A549 (cell line): Measurements from ENCODE around the gene ITGAL. TPM values are rescaled to one million over a fixed set of nuclear protein-coding genes. Genes with fewer than 3 reads are reported as not detected.

ENCODE experiments used
- ATAC-seq, 2 experiments: fragments of 200-7000 bp in 1 of 2; fragments of >200 bp in 1 of 2; cut with Nextera tagmentation in 1 of 2; cut with Tn5 transposase in 1 of 2; 3 replicates each; pipeline versions ENCODE4 v1.8.0 to v1.9.1; 2018 to 2020; ENCODE audit warnings: mild to moderate bottlenecking in 1 of 2, moderate library complexity in 1 of 2
- CTCF ChIA-PET: fragments of 300-600 bp; sonication (Branson Sonifier 250); formaldehyde crosslinking; extraction: SDS; loops from one replicate; lab custom pipeline; 2021; ENCODE audit warnings: antibody characterized with exemption, inconsistent platforms; lab: Yijun Ruan, JAX
- POLR2A ChIA-PET: fragments of 350-600 bp; formaldehyde crosslinking; extraction: SDS; loops from one replicate; lab custom pipeline; 2021; ENCODE audit warnings: antibody characterized with exemption, inconsistent platforms; lab: Yijun Ruan, JAX
- DNase-seq, 2 experiments: peaks; one replicate each; pipeline versions ENCODE4 v3.0.0 to v3.0.0-alpha.2; 2011 to 2016; ENCODE audit warnings: low read depth in 1 of 2, low spot score in 1 of 2
- FAIRE-seq: peaks from 2 replicates; lab custom pipeline; 2011; peaks lifted over from hg19 to GRCh38; lab: Jason Lieb, UNC
- H3K27ac ChIP-seq, 2 experiments: fragments of >200 bp; sonication (Bioruptor Twin); formaldehyde crosslinking; 3 replicates each; pipeline ENCODE4 v1.5.1; 2016 to 2017
- H3K4me1 ChIP-seq: fragments of >200 bp; sonication (Bioruptor Twin); formaldehyde crosslinking; 3 replicates; pipeline ENCODE4 v1.6.1; 2016
- H3K4me2 ChIP-seq: fragments of >200 bp; sonication (Bioruptor Twin); formaldehyde crosslinking; 3 replicates; pipeline ENCODE4 v1.6.1; 2016
- H3K4me3 ChIP-seq: fragments of >200 bp; sonication (Bioruptor Twin); formaldehyde crosslinking; 3 replicates; pipeline ENCODE4 v1.5.1; 2016
- H3K9me3 ChIP-seq: fragments of >200 bp; sonication (Bioruptor Twin); formaldehyde crosslinking; 3 replicates; pipeline ENCODE4 v1.6.1; 2016
- BHLHE40 ChIP-seq: IDR thresholded peaks from 2 replicates; pipeline ENCODE4 v1.6.1; 2012; ENCODE audit warnings: low read depth, low read length, inconsistent platforms
- CHD2 ChIP-seq: fragments of 150-350 bp; IDR thresholded peaks from 2 replicates; pipeline ENCODE4 v1.6.1; 2014; ENCODE audit warnings: low read length; ENCODE audit not compliant: partially characterized antibody
- CHD4 ChIP-seq: fragments of 200-600 bp; sonication (generic); IDR thresholded peaks from 2 replicates; pipeline ENCODE4 v1.6.1; 2016; ENCODE audit warnings: antibody characterized with exemption, mild to moderate bottlenecking, borderline replicate concordance
- FOXS1 ChIP-seq: fragments of 250-450 bp; sonication (Bioruptor Pico); IDR thresholded peaks from 2 replicates; pipeline ENCODE4 v1.5.0; 2020; ENCODE audit warnings: mild to moderate bottlenecking, moderate library complexity
- JUN ChIP-seq, 2 experiments: fragments of >200 bp; sonication (Bioruptor Twin); formaldehyde crosslinking; IDR thresholded peaks; 2 replicates in 1 of 2; 3 replicates in 1 of 2; pipeline ENCODE4 v1.6.1; 2016 to 2017
- MAZ ChIP-seq: fragments of 150-350 bp; IDR thresholded peaks from 2 replicates; pipeline ENCODE4 v1.6.1; 2014; ENCODE audit warnings: antibody characterized with exemption, low read depth, low read length, borderline replicate concordance
- NFE2L2 ChIP-seq: fragments of 150-350 bp; conservative IDR thresholded peaks from 2 replicates; pipeline ENCODE4 v1.6.1; 2014; ENCODE audit warnings: low read length
- PHF8 ChIP-seq: fragments of 200-600 bp; sonication (generic); IDR thresholded peaks from 2 replicates; pipeline ENCODE4 v1.6.1; 2016; ENCODE audit warnings: low read depth, mild to moderate bottlenecking, antibody characterized with exemption, moderate library complexity, borderline replicate concordance
- POLR2A ChIP-seq: IDR thresholded peaks from 2 replicates; pipeline ENCODE4 v1.6.1; 2012; ENCODE audit warnings: mild to moderate bottlenecking, low read length
- RAD21 ChIP-seq, 2 experiments: fragments of >200 bp in 1 of 2; sonication (Bioruptor Twin) in 1 of 2; formaldehyde crosslinking in 1 of 2; IDR thresholded peaks in 1 of 2; conservative IDR thresholded peaks in 1 of 2; 2 replicates in 1 of 2; 3 replicates in 1 of 2; pipeline ENCODE4 v1.6.1; 2012 to 2018; ENCODE audit warnings: inconsistent platforms in 1 of 2
- RNF2 ChIP-seq: fragments of 200-600 bp; sonication (generic); IDR thresholded peaks from 2 replicates; pipeline ENCODE4 v1.6.1; 2016; ENCODE audit warnings: low read depth, mild to moderate bottlenecking, antibody characterized with exemption, moderate library complexity, borderline replicate concordance
- TP53 ChIP-seq: fragments of 250-450 bp; sonication (Bioruptor Pico); IDR thresholded peaks from 2 replicates; pipeline ENCODE4 v1.5.0; 2021; ENCODE audit warnings: mild to moderate bottlenecking, moderate library complexity
- ZC3H11A ChIP-seq: fragments of 450-650 bp; IDR thresholded peaks from 2 replicates; pipeline ENCODE4 v1.6.1; 2014; ENCODE audit warnings: antibody characterized with exemption, mild to moderate bottlenecking
- WGBS: methylation state at CpG from one replicate; pipeline ENCODE4 v1.1.6; 2017; ENCODE audit errors: missing lambda C conversion rate; 5-methylcytosine and 5-hydroxymethylcytosine counted together
- polyA plus RNA-seq, 4 experiments: library from polyadenylated mRNA; depleted of rRNA in 3 of 4; stranded (reverse); fragments of >200 nt; fragmentation: RNase III in 1 of 4; extraction: RNeasy Plus Mini Kit Qiagen cat#74134 plus additional on column Dnase treatment in 1 of 4; gene quantifications; 2 replicates in 3 of 4; 3 replicates in 1 of 4; pipeline ENCODE4 v1.2.3, GENCODE V29; 2011 to 2017
- TF ChIP-seq, protein P1 (sequence below): fragments of >200 bp; sonication (Bioruptor Twin); formaldehyde crosslinking; IDR thresholded peaks from 3 replicates; pipeline ENCODE4 v1.5.1; 2016
- TF ChIP-seq, protein P2 (sequence below): IDR thresholded peaks from 2 replicates; pipeline ENCODE4 v1.6.1; 2012
- TF ChIP-seq, protein P3 (sequence below): IDR thresholded peaks from 2 replicates; pipeline ENCODE4 v1.6.1; 2012; ENCODE audit warnings: low read depth, borderline replicate concordance
- TF ChIP-seq, protein P4 (sequence below): fragments of >200 bp; sonication (Bioruptor Twin); formaldehyde crosslinking; IDR thresholded peaks from 2 replicates; pipeline ENCODE4 v1.6.1; 2016

ITGAL gene
- polyA plus RNA-seq, 2 of the 4 experiments (the other 2 are of a cell fraction), result 0.17 to 0.94 TPM

DNA sequence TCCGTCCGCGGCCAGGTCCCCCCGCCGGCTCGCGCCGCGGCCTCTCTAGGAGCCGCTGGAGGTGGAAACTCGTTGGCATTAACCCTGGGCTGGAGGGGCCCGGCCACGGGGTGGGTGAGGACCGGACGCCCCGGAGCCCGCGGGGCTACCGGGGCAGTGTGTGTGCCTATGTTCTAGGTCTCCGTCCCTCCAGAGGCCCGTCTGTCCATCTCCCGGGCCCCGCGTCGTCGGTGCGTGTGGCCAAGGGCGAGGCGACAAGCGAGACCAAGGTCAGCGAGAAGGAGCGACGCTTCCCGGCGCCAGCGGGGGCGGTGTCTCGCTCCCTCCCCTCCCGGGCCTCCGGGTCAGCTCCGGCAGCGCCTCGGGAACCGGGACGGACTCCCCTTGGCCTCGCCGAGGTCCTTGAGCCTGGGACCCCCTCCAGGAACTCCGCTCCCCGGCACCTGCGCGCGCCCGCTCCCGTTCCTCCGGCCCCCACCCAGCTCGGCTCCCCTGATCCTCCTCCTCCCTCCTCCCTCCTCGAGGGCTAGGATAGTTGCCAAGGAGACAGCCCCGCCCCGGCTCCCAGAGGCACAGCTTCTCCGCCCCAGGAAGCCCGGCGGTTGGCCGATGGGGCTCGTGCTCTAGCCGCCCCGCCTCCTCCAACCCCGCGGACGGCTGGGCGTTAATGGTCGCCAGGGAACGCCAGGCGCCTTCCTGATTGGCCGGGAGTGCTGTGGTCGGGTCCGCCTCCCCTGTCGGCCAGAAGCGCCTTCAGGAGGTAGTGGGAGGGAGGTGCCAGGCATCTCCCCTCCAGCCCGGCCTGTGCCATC is 54.5 kb downstream of the ITGAL start (continued):
- TF ChIP-seq CHD2, result no peak
- peak in 1 of 2 experiments; percentile 25; a peak in 1 of 5 replicates for TF ChIP-seq RAD21 (conservative IDR thresholded peaks at IDR 0.05 in 1 of 2, IDR thresholded peaks at IDR 0.05 in 1 of 2)
- no peak for TF ChIP-seq NFE2L2
- TF ChIP-seq TP53, result peak; percentile 68; the same call in 1 of the 2 replicates
- peak; percentile 92 for TF ChIP-seq PHF8
- TF ChIP-seq JUN (IDR thresholded peaks at IDR 0.05), result peak; percentile 80; a peak in 3 of 5 replicates
- TF ChIP-seq, protein P1, sequence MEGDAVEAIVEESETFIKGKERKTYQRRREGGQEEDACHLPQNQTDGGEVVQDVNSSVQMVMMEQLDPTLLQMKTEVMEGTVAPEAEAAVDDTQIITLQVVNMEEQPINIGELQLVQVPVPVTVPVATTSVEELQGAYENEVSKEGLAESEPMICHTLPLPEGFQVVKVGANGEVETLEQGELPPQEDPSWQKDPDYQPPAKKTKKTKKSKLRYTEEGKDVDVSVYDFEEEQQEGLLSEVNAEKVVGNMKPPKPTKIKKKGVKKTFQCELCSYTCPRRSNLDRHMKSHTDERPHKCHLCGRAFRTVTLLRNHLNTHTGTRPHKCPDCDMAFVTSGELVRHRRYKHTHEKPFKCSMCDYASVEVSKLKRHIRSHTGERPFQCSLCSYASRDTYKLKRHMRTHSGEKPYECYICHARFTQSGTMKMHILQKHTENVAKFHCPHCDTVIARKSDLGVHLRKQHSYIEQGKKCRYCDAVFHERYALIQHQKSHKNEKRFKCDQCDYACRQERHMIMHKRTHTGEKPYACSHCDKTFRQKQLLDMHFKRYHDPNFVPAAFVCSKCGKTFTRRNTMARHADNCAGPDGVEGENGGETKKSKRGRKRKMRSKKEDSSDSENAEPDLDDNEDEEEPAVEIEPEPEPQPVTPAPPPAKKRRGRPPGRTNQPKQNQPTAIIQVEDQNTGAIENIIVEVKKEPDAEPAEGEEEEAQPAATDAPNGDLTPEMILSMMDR, result peak; percentile 14; the same call in 1 of the 3 replicates
- no peak for TF ChIP-seq RNF2
- TF ChIP-seq ZC3H11A, result no peak
- TF ChIP-seq, all 56 proteins: peak for 15

DNA sequence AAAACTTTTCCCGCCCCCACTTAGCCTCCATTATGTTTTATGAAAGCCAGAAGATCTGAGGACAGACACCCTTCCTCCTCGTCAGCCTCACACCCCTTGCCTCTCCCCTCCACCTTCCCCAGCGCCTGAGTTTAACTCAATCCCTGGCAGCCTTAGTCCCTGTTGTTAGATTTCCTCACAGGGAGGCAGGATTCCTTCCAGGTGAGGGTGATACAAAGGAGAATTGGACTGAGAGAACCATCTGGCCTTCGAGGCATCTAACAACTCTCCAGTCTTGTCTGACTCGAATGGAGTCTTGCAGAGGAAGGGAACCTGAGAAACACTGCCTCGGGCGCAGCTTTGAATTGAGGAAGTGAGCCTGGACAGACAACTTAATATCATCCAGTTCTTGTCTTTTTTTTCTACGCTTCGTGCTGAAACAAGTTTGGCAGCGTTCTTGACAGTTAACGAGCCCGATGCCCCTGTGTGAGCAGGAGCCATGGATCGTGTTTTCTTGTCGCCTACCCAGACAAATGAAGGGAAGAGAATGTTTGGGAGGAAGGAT is 55.2 kb downstream of the ITGAL start:
- 63% methylated on average over 14 of the region's 14 CpGs for WGBS
- peak overlapping the region; percentile 81 for H3K4me2 ChIP-seq
- FAIRE-seq (no peak), ATAC-seq (no peak), DNase-seq (no peak)
- peak overlapping the region; percentile 22 for H3K4me3 ChIP-seq
- H3K9me3 ChIP-seq, result no peaks in the 10 kb centered on the region
- ChIA-PET CTCF (interaction anchor here (0.9 to 5.0 kb wide), 5 partner anchors 34 to 123 kb away, joined by 3 to 19 read pairs (median 4); partner anchors contain the start of genes DCTPP1 and PRR14), POLR2A (interaction anchor here (0.7 to 3.1 kb wide), 17 partner anchors 8 to 132 kb away, joined by 3 to 17 read pairs (median 4); partner anchors contain the start of genes DCTPP1, FBRS, ZNF48 and ZNF688)
- TF ChIP-seq POLR2A, result 0 out of 2 replicates have a peak, but pooled peaks have one; percentile 28
- TF ChIP-seq, protein P2, sequence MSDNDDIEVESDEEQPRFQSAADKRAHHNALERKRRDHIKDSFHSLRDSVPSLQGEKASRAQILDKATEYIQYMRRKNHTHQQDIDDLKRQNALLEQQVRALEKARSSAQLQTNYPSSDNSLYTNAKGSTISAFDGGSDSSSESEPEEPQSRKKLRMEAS, result 0 out of 2 replicates have a peak, but pooled peaks have one; percentile 2
- TF ChIP-seq CHD4, result no peak
- 0 out of 2 replicates have a peak, but pooled peaks have one; percentile 1 for TF ChIP-seq MAZ
- TF ChIP-seq, protein P3, sequence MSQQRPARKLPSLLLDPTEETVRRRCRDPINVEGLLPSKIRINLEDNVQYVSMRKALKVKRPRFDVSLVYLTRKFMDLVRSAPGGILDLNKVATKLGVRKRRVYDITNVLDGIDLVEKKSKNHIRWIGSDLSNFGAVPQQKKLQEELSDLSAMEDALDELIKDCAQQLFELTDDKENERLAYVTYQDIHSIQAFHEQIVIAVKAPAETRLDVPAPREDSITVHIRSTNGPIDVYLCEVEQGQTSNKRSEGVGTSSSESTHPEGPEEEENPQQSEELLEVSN, result peak; percentile 71
- no peak for TF ChIP-seq BHLHE40
- peaks cover 18% of the 10 kb centered on the region for H3K4me1 ChIP-seq
- H3K27ac ChIP-seq, result peak overlapping the region; percentile 96 to 98

DNA sequence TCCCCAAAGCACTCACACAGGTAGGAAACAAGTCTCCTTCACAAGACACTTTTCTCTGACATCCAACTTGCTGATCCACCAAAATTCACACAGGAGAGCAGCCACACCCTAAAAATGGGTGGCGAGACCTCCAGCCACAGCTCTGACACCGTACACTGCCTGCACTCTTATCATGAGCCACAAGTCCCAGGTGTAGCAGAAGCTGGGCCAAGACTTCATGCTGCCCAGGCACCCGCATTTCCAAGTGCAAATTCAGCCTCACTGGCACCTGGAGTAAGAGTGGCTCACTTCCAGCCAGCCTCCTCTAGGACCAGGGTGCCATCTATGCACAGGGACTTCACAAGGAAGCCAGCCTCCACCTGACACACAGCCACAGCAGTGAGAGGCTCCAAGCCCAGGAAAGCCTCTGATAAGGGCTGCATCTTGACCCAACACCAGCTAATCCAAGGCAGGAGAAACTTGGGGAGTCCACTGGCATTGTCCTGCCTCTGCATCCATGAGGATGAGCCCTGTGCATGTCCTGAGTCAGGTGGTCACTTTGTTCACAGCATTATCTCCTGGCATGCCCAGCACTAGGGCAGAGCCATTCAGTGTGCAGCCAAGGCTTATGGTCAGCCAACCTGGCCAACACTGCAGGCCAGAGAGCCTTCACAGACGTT is 56.4 kb downstream of the ITGAL start:
- WGBS, result 87% methylated on average over 4 of the region's 4 CpGs
- no peak for FAIRE-seq
- no peak for DNase-seq
- POLR2A ChIA-PET, result interaction anchor here (2.5 kb wide), 1 partner anchor 29 kb away, joined by 9 read pairs; the partner anchor contains the start of gene ZNF764
- TF ChIP-seq POLR2A, result peak; percentile 24
- TF ChIP-seq, protein P4, sequence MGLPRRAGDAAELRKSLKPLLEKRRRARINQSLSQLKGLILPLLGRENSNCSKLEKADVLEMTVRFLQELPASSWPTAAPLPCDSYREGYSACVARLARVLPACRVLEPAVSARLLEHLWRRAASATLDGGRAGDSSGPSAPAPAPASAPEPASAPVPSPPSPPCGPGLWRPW, result no peak
- no peak for TF ChIP-seq FOXS1 (CRISPR knock-in tag)
- TF ChIP-seq, all 56 proteins: peak for 1
- Histone ChIP-seq H3K4me2 (no peak overlapping the region), H3K4me1 (peaks cover 19% of the 10 kb centered on the region), H3K9me3 (no peaks in the 10 kb centered on the region), H3K4me3 (no peak overlapping the region), H3K27ac (no peak overlapping the region)
- no peak for ATAC-seq
- CTCF ChIA-PET, result interaction anchor here (0.8 to 5.0 kb wide), 4 partner anchors 86 to 437 kb away, joined by 3 to 19 read pairs (median 4); partner anchors contain the start of genes DCTPP1 and TBX6
